Caco-2 (cell line): ENCODE measurements around the gene TSHZ2. TPM values are rescaled to one million over a fixed set of nuclear protein-coding genes. Genes with fewer than 3 reads are reported as not detected.

ENCODE experiments used
- BruUV-seq: library from RNA; stranded (reverse); fragments of 400-500 nt; replicated peaks from 2 replicates; lab custom pipeline; 2021; lab: Mats Ljungman, UMichigan
- CTCF ChIA-PET: fragments of 300-600 bp; sonication (Branson Sonifier 250); formaldehyde crosslinking; loops from one replicate; lab custom pipeline; 2022; ENCODE audit warnings: antibody characterized with exemption; lab: Charles Lee
- POLR2A ChIA-PET: fragments of 300-600 bp; sonication (Branson Sonifier 250); formaldehyde crosslinking; loops from one replicate; lab custom pipeline; 2022; ENCODE audit warnings: antibody characterized with exemption; lab: Charles Lee
- DNase-seq, 2 experiments: peaks; one replicate each; pipeline versions ENCODE4 v3.0.0 to v3.0.0-alpha.2; 2020 to 2022
- H3K27me3 ChIP-seq: replicated peaks from 2 replicates; pipeline ENCODE4 v1.6.0; 2011; ENCODE audit warnings: low read length; ENCODE audit not compliant: control insufficient read depth, insufficient read depth
- H3K36me3 ChIP-seq: 2 replicates; pipeline ENCODE4 v1.5.1; 2011; ENCODE audit warnings: low read length; ENCODE audit not compliant: control insufficient read depth, insufficient read depth
- H3K4me1 ChIP-seq: fragments of 250-450 bp; sonication (Bioruptor Pico); 2 replicates; pipeline ENCODE4 v1.5.1; 2020; ENCODE audit warnings: mild to moderate bottlenecking
- H3K4me3 ChIP-seq: 2 replicates; pipeline ENCODE4 v1.5.1; 2011; ENCODE audit warnings: low read depth, mild to moderate bottlenecking, control low read depth, low read length
- H3K9me3 ChIP-seq: fragments of 250-450 bp; sonication (Bioruptor Pico); 2 replicates; pipeline ENCODE4 v1.5.1; 2020; ENCODE audit warnings: mild to moderate bottlenecking, moderate library complexity
- H3K27ac Mint-ChIP-seq: one replicate; pipeline ENCODE4 v1.8.0; 2022; ENCODE audit warnings: mixed read lengths; ENCODE audit not compliant: unreplicated experiment
- H3K27me3 Mint-ChIP-seq: one replicate; pipeline ENCODE4 v1.8.0; 2022; ENCODE audit warnings: mixed read lengths; ENCODE audit not compliant: insufficient read depth, unreplicated experiment
- H3K36me3 Mint-ChIP-seq: one replicate; pipeline ENCODE4 v1.8.0; 2022; ENCODE audit warnings: mild to moderate bottlenecking, mixed read lengths; ENCODE audit not compliant: insufficient read depth, unreplicated experiment
- H3K4me1 Mint-ChIP-seq: one replicate; pipeline ENCODE4 v1.8.0; 2022; ENCODE audit warnings: low read depth, mixed read lengths; ENCODE audit not compliant: unreplicated experiment
- H3K4me3 Mint-ChIP-seq: one replicate; pipeline ENCODE4 v1.8.0; 2022; ENCODE audit warnings: mild to moderate bottlenecking, moderate library complexity, mixed read lengths; ENCODE audit not compliant: unreplicated experiment
- H3K9me3 Mint-ChIP-seq: one replicate; pipeline ENCODE4 v1.8.0; 2022; ENCODE audit warnings: mixed read lengths; ENCODE audit not compliant: unreplicated experiment
- intact Hi-C: fragments of 100-400 bp; cut with micrococcal nuclease; formaldehyde crosslinking; loops from one replicate; pipeline ENCODE4 v1.10.0; 2022; ENCODE audit not compliant: unreplicated experiment
- total RNA-seq: library from RNA; stranded (reverse); gene quantifications from 2 replicates; pipeline ENCODE4 v1.2.3, GENCODE V29; 2022
- TF ChIP-seq, protein P1 (sequence below), 2 experiments: fragments of 200-600 bp in 1 of 2; IDR thresholded peaks; 1 replicate in 1 of 2; 2 replicates in 1 of 2; pipeline versions ENCODE4 v1.5.1 to v1.8.0; 2011 to 2022; ENCODE audit warnings: antibody characterized with exemption in 1 of 2, control low read depth in 1 of 2, inconsistent platforms in 1 of 2, low read depth in 1 of 2, low read length in 1 of 2, mild to moderate bottlenecking in 1 of 2, moderate library complexity in 1 of 2; ENCODE audit not compliant: insufficient read depth in 1 of 2, severe bottlenecking in 1 of 2, unreplicated experiment in 1 of 2

TSHZ2 gene
- total RNA-seq, 1 experiment from 2014 or later, result 0.07 TPM

DNA sequence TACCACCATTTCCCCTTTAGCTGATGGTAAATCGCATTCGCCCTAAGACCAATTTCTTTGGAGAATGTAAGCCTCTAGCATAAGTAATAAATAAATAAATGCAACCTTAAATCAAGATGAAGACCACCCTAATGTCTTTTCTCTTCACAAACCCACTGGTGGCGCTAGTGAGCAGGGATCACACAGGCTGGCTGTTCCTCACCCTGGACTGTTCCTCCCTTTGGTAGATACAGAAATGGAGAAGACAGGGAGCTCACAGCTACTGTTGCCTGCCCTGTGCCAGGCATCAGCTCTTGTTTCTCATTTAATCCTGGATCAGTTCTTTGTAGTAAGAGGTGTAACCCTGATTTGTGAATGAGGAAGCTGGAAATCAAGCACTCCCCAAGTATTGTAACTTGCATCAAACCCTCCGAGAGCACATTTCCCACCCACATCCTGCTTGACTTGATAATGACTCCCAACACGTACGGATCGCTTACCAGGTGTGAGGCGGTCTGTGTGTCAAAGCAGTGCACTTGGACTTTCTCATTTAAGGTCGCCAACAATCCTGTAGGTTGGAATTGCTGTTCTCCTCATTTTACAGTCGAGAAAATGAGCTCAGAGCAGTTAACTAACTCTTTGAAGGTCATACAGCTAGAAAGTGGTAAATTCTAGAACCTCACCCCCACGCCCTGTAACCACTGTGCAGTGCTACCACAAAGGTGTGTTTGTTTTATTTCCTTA lies 236.1 kb downstream of the TSHZ2 start:
- TF ChIP-seq, protein P1, sequence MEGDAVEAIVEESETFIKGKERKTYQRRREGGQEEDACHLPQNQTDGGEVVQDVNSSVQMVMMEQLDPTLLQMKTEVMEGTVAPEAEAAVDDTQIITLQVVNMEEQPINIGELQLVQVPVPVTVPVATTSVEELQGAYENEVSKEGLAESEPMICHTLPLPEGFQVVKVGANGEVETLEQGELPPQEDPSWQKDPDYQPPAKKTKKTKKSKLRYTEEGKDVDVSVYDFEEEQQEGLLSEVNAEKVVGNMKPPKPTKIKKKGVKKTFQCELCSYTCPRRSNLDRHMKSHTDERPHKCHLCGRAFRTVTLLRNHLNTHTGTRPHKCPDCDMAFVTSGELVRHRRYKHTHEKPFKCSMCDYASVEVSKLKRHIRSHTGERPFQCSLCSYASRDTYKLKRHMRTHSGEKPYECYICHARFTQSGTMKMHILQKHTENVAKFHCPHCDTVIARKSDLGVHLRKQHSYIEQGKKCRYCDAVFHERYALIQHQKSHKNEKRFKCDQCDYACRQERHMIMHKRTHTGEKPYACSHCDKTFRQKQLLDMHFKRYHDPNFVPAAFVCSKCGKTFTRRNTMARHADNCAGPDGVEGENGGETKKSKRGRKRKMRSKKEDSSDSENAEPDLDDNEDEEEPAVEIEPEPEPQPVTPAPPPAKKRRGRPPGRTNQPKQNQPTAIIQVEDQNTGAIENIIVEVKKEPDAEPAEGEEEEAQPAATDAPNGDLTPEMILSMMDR (IDR thresholded peaks at IDR 0.05; ENCODE audit: insufficient read depth in 1 of 2, low read depth in 1 of 2, low read length in 1 of 2, severe bottlenecking in 1 of 2, unreplicated experiment in 1 of 2), result peak; percentile 10 to 44

DNA sequence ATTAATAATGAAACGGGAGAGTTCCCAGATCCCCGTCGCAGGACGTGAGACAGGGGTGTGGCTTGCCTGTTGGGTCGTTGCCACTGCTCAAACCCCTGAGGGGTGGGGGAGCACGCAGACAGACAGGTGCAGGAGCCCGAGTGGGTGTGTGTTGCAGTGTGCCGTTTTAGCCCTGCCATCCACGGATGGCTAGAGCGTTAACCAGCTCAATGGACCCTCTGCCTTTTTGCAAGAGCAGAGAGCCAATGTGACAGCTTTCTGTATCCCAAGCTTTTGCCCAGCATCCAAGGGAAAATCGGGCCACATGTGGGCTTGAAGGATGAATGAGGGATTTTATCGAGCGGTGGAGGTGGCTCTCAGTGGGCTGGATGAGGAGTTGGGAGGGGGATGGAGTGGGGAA lies 237.9 kb downstream of the TSHZ2 start:
- DNase-seq, result no peak
- ChIA-PET CTCF (no interaction called here), POLR2A (no interaction called here)
- peaks cover 17% of the 10 kb centered on the region for H3K27me3 Mint-ChIP-seq
- no peaks in the 10 kb centered on the region for H3K9me3 Mint-ChIP-seq
- Histone ChIP-seq H3K36me3 (no peaks in the 10 kb centered on the region), H3K9me3 (no peaks in the 10 kb centered on the region), H3K27me3 (no peaks in the 10 kb centered on the region; the same call in 1 of the 2 replicates), H3K4me1 (no peaks in the 10 kb centered on the region), H3K4me3 (no peak overlapping the region)
- no peak overlapping the region for H3K4me3 Mint-ChIP-seq
- H3K4me1 Mint-ChIP-seq, result no peaks in the 10 kb centered on the region
- intact Hi-C loops, result no loop called here
- H3K36me3 Mint-ChIP-seq, result no peaks in the 10 kb centered on the region
- TF ChIP-seq, protein P1 (IDR thresholded peaks at IDR 0.05; ENCODE audit: insufficient read depth in 1 of 2, low read depth in 1 of 2, low read length in 1 of 2, severe bottlenecking in 1 of 2, unreplicated experiment in 1 of 2), result no peak
- no peak overlapping the region for H3K27ac Mint-ChIP-seq
- BruUV-seq, result no TSS peak

More for the DNA sequence above, 236.1 kb downstream of the TSHZ2 start:
- no peaks in the 10 kb centered on the region for H3K9me3 Mint-ChIP-seq
- H3K4me1 Mint-ChIP-seq, result no peaks in the 10 kb centered on the region
- no peak overlapping the region for H3K27ac Mint-ChIP-seq
- H3K4me3 Mint-ChIP-seq, result no peak overlapping the region
- Histone ChIP-seq H3K9me3 (no peaks in the 10 kb centered on the region), H3K36me3 (no peaks in the 10 kb centered on the region), H3K4me1 (no peaks in the 10 kb centered on the region), H3K27me3 (no peaks in the 10 kb centered on the region; the same call in 1 of the 2 replicates), H3K4me3 (no peak overlapping the region)
- intact Hi-C loops, result no loop called here
- BruUV-seq, result no TSS peak
- ChIA-PET POLR2A (no interaction called here), CTCF (interaction anchor here (0.7 to 1.3 kb wide), 3 partner anchors 10 to 339 kb away, joined by 3 to 4 read pairs (median 4); no protein-coding TSS in a partner anchor)
- peaks cover 9% of the 10 kb centered on the region for H3K27me3 Mint-ChIP-seq
- DNase-seq, result peak in 1 of 2 experiments; percentile 21
- no peaks in the 10 kb centered on the region for H3K36me3 Mint-ChIP-seq

DNA sequence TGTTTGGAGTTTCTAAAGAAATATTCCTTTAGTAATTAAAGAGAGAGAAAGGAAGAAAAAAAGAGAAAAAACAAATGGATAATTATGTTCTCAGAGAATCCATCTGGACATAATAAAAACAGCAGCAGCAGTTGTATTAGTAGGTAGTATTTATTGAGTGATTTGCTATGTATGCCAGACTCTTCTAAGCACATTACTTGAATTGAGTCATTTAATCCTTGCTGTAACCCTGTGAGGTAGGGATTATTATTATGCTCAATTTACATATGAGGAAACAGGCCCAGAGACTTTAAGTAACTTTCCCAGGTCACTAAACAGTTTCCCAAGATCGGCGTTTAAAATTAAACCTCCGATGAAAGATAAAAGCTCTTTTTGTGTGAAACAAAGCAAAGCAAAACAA lies 238.8 kb downstream of the TSHZ2 start:
- Mint-ChIP-seq H3K27ac (no peak overlapping the region), H3K4me1 (no peaks in the 10 kb centered on the region), H3K9me3 (no peaks in the 10 kb centered on the region), H3K27me3 (peaks cover 20% of the 10 kb centered on the region), H3K4me3 (no peak overlapping the region), H3K36me3 (no peaks in the 10 kb centered on the region)
- Histone ChIP-seq H3K9me3 (no peaks in the 10 kb centered on the region), H3K36me3 (no peaks in the 10 kb centered on the region), H3K4me3 (no peak overlapping the region), H3K27me3 (no peaks in the 10 kb centered on the region; the same call in 1 of the 2 replicates), H3K4me1 (no peaks in the 10 kb centered on the region)
- intact Hi-C loops, result no loop called here
- DNase-seq, result no peak
- ChIA-PET CTCF (no interaction called here), POLR2A (no interaction called here)
- BruUV-seq, result no TSS peak
- TF ChIP-seq, protein P1 (IDR thresholded peaks at IDR 0.05; ENCODE audit: insufficient read depth in 1 of 2, low read depth in 1 of 2, low read length in 1 of 2, severe bottlenecking in 1 of 2, unreplicated experiment in 1 of 2), result no peak
